ENCODE results near the gene IRF6.

DNA sequence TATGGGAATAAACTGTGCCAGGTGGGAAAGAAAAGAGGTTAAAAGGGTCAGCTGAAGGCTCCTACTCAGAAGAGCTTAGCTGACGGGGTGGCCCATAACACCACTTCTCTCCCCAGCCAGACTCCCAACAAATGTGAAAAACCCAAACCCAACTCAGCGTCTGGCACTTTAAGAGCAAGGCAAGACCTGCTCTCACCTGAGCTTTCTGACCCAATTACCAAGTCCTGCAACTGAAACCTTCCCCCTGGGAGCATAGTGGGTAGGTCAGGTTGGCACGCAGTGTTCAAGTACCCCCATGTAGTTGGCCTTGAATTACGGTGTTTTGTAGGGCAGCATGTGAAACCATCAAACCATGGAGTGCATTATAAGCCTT is 3.2 kb downstream of the IRF6 start:
- TF ChIP-seq, protein P1, sequence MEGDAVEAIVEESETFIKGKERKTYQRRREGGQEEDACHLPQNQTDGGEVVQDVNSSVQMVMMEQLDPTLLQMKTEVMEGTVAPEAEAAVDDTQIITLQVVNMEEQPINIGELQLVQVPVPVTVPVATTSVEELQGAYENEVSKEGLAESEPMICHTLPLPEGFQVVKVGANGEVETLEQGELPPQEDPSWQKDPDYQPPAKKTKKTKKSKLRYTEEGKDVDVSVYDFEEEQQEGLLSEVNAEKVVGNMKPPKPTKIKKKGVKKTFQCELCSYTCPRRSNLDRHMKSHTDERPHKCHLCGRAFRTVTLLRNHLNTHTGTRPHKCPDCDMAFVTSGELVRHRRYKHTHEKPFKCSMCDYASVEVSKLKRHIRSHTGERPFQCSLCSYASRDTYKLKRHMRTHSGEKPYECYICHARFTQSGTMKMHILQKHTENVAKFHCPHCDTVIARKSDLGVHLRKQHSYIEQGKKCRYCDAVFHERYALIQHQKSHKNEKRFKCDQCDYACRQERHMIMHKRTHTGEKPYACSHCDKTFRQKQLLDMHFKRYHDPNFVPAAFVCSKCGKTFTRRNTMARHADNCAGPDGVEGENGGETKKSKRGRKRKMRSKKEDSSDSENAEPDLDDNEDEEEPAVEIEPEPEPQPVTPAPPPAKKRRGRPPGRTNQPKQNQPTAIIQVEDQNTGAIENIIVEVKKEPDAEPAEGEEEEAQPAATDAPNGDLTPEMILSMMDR (IDR thresholded peaks at IDR 0.05; ENCODE audit: insufficient read depth, low read depth, low read length) = no peak
- TF ChIP-seq EZH2 (IDR thresholded peaks at IDR 0.05; ENCODE audit: insufficient read depth, low read length) = no peak
